Activated naive CD4-positive, alpha-beta T cell treated with anti-CD3 and anti-CD28 coated beads, Interleukin-2, amount 10 ng/mL, durations not matched to agents 7 days and 5 days (primary cell): ENCODE measurements around the gene FABP2.
"Not testable (repeated sequence)": the region's sequence is repeated elsewhere in the genome, so short reads cannot be mapped to it uniquely, and the experiment has no call there.

ENCODE experiments used
- CTCF ChIA-PET: fragments of 350-600 bp; sonication (Branson Sonifier 250); formaldehyde crosslinking; loops from one replicate; lab custom pipeline; 2021; ENCODE audit warnings: antibody characterized with exemption; lab: Charles Lee
- DNase-seq: peaks from one replicate; pipeline ENCODE4 v3.0.0-alpha.2; 2020
- H3K27ac Mint-ChIP-seq: one replicate; pipeline ENCODE4 v1.8.0; 2021; ENCODE audit warnings: mild to moderate bottlenecking, moderate library complexity, mixed read lengths
- H3K27me3 Mint-ChIP-seq: one replicate; pipeline ENCODE4 v1.8.0; 2021; ENCODE audit warnings: mild to moderate bottlenecking, mixed read lengths
- H3K36me3 Mint-ChIP-seq: one replicate; pipeline ENCODE4 v1.8.0; 2021; ENCODE audit warnings: mixed read lengths
- H3K4me1 Mint-ChIP-seq: one replicate; pipeline ENCODE4 v1.8.0; 2021; ENCODE audit warnings: mixed read lengths
- H3K4me3 Mint-ChIP-seq: one replicate; pipeline ENCODE4 v1.8.0; 2021; ENCODE audit warnings: mild to moderate bottlenecking, moderate library complexity, mixed read lengths
- H3K9me3 Mint-ChIP-seq: one replicate; pipeline ENCODE4 v1.8.0; 2021; ENCODE audit warnings: mixed read lengths

Gene FABP2

GRCh38 chr4:119321921-119322687 is at the start of gene FABP2:
Gene FABP2, minus strand, starts transcription at chr4:119322138. Its CDS starts 36 bp downstream, at chr4:119322102.
- Mint-ChIP-seq H3K4me1 (no peaks in the 10 kb centered on the region), H3K4me3 (no peak within 1 kb of the TSS), H3K36me3 (no peaks in the 10 kb centered on the region), H3K9me3 (no peaks in the 10 kb centered on the region), H3K27me3 (peaks cover 5% of the 10 kb centered on the region), H3K27ac (no peak within 1 kb of the TSS)
- CTCF ChIA-PET = interaction anchor here (2.3 kb wide), 1 partner anchor 171 kb away, joined by 5 read pairs; no protein-coding TSS in a partner anchor
- DNase-seq = no peak

GRCh38 chr4:119370951-119371683 is 49.2 kb upstream of the FABP2 start:
- peaks cover 63% of the 10 kb centered on the region for H3K4me1 Mint-ChIP-seq
- H3K4me3 Mint-ChIP-seq = peak overlapping the region; percentile 69
- H3K36me3 Mint-ChIP-seq, CTCF ChIA-PET, H3K27me3 Mint-ChIP-seq, H3K9me3 Mint-ChIP-seq, DNase-seq: not testable (repeated sequence)
- H3K27ac Mint-ChIP-seq = peak overlapping the region; percentile 98

GRCh38 chr4:119370392-119370791 is 48.5 kb upstream of the FABP2 start:
- Mint-ChIP-seq H3K4me1 (peaks cover 59% of the 10 kb centered on the region), H3K4me3 (peak overlapping the region; percentile 69), H3K27ac (peak overlapping the region; percentile 98)
- peak; percentile 86 for DNase-seq
- CTCF ChIA-PET, H3K27me3 Mint-ChIP-seq, H3K9me3 Mint-ChIP-seq, H3K36me3 Mint-ChIP-seq: not testable (repeated sequence)

- H3K36me3 Mint-ChIP-seq, H3K27ac Mint-ChIP-seq, DNase-seq, H3K27me3 Mint-ChIP-seq, H3K9me3 Mint-ChIP-seq, CTCF ChIA-PET, H3K4me3 Mint-ChIP-seq: not testable (repeated sequence)
- H3K4me1 Mint-ChIP-seq = peaks cover 36% of the 10 kb centered on the region
These were observed 44.9 kb upstream of the FABP2 start for GRCh38 chr4:119366802-119367201.

GRCh38 chr4:119364203-119364602 is 42.3 kb upstream of the FABP2 start:
- H3K27ac Mint-ChIP-seq, H3K27me3 Mint-ChIP-seq, H3K9me3 Mint-ChIP-seq, H3K36me3 Mint-ChIP-seq, DNase-seq, CTCF ChIA-PET, H3K4me3 Mint-ChIP-seq: not testable (repeated sequence)
- H3K4me1 Mint-ChIP-seq = peaks cover 14% of the 10 kb centered on the region

GRCh38 chr4:119363372-119363771 is 41.4 kb upstream of the FABP2 start:
- H3K4me1 Mint-ChIP-seq, CTCF ChIA-PET, H3K27me3 Mint-ChIP-seq, H3K4me3 Mint-ChIP-seq, H3K9me3 Mint-ChIP-seq, DNase-seq, H3K36me3 Mint-ChIP-seq, H3K27ac Mint-ChIP-seq: not testable (repeated sequence)

- H3K27me3 Mint-ChIP-seq, CTCF ChIA-PET, H3K9me3 Mint-ChIP-seq, H3K4me3 Mint-ChIP-seq, H3K27ac Mint-ChIP-seq, DNase-seq, H3K4me1 Mint-ChIP-seq, H3K36me3 Mint-ChIP-seq: not testable (repeated sequence)
These were observed 40.5 kb upstream of the FABP2 start for GRCh38 chr4:119362413-119362812.

GRCh38 chr4:119359873-119360272 is 37.9 kb upstream of the FABP2 start:
- H3K4me3 Mint-ChIP-seq, H3K9me3 Mint-ChIP-seq, CTCF ChIA-PET, H3K27ac Mint-ChIP-seq, DNase-seq, H3K4me1 Mint-ChIP-seq, H3K27me3 Mint-ChIP-seq, H3K36me3 Mint-ChIP-seq: not testable (repeated sequence)

GRCh38 chr4:119356796-119357195 is 34.9 kb upstream of the FABP2 start:
- CTCF ChIA-PET, DNase-seq, H3K36me3 Mint-ChIP-seq, H3K27ac Mint-ChIP-seq, H3K4me3 Mint-ChIP-seq, H3K9me3 Mint-ChIP-seq, H3K4me1 Mint-ChIP-seq, H3K27me3 Mint-ChIP-seq: not testable (repeated sequence)

- H3K27me3 Mint-ChIP-seq, H3K4me3 Mint-ChIP-seq, H3K36me3 Mint-ChIP-seq, DNase-seq, H3K9me3 Mint-ChIP-seq, H3K27ac Mint-ChIP-seq, CTCF ChIA-PET, H3K4me1 Mint-ChIP-seq: not testable (repeated sequence)
These were observed 34.1 kb upstream of the FABP2 start for GRCh38 chr4:119356041-119356440.

GRCh38 chr4:119353364-119353763 is 31.4 kb upstream of the FABP2 start:
- H3K36me3 Mint-ChIP-seq, DNase-seq, H3K9me3 Mint-ChIP-seq, CTCF ChIA-PET, H3K27ac Mint-ChIP-seq, H3K4me1 Mint-ChIP-seq, H3K4me3 Mint-ChIP-seq, H3K27me3 Mint-ChIP-seq: not testable (repeated sequence)

- H3K4me3 Mint-ChIP-seq, H3K36me3 Mint-ChIP-seq, H3K27me3 Mint-ChIP-seq, H3K9me3 Mint-ChIP-seq, DNase-seq, H3K27ac Mint-ChIP-seq, H3K4me1 Mint-ChIP-seq, CTCF ChIA-PET: not testable (repeated sequence)
These were observed 26.2 kb upstream of the FABP2 start for GRCh38 chr4:119348169-119348568.

GRCh38 chr4:119343293-119343692 is 21.4 kb upstream of the FABP2 start:
- CTCF ChIA-PET, H3K27ac Mint-ChIP-seq, H3K27me3 Mint-ChIP-seq, H3K36me3 Mint-ChIP-seq, H3K9me3 Mint-ChIP-seq, H3K4me3 Mint-ChIP-seq, DNase-seq, H3K4me1 Mint-ChIP-seq: not testable (repeated sequence)

- H3K4me1 Mint-ChIP-seq, CTCF ChIA-PET, H3K9me3 Mint-ChIP-seq, H3K27ac Mint-ChIP-seq, DNase-seq, H3K4me3 Mint-ChIP-seq, H3K27me3 Mint-ChIP-seq, H3K36me3 Mint-ChIP-seq: not testable (repeated sequence)
These were observed 18.0 kb upstream of the FABP2 start for GRCh38 chr4:119339895-119340294.

GRCh38 chr4:119337010-119337409 is 15.1 kb upstream of the FABP2 start:
- H3K27ac Mint-ChIP-seq = no peak overlapping the region
- CTCF ChIA-PET = no interaction called here
- no peak overlapping the region for H3K4me3 Mint-ChIP-seq
- no peaks in the 10 kb centered on the region for H3K27me3 Mint-ChIP-seq
- no peaks in the 10 kb centered on the region for H3K9me3 Mint-ChIP-seq
- H3K4me1 Mint-ChIP-seq = peaks cover 7% of the 10 kb centered on the region
- no peaks in the 10 kb centered on the region for H3K36me3 Mint-ChIP-seq
- no peak for DNase-seq
